Breast epithelium (tissue), 3 donors: ENCODE measurements around the gene GRIK1.

Source experiments
- POLR2A ChIP-seq: fragments of 450-650 bp; IDR thresholded peaks from one replicate; pipeline ENCODE4 v1.6.1; 2016; ENCODE audit warnings: antibody characterized with exemption, mild to moderate bottlenecking, moderate library complexity
- POLR2AphosphoS5 ChIP-seq, 3 donors: sonication (generic); formaldehyde crosslinking; IDR thresholded peaks; one replicate each; pipeline ENCODE4 v1.6.1; 2017; ENCODE audit warnings: antibody characterized with exemption in 3 of 3
- TF ChIP-seq, protein P1 (sequence below), 3 donors: fragments of 450-650 bp; IDR thresholded peaks; one replicate each; pipeline ENCODE4 v1.5.1; 2016 to 2017; ENCODE audit warnings: antibody characterized with exemption in 3 of 3, mild to moderate bottlenecking in 3 of 3, moderate library complexity in 3 of 3

- TF ChIP-seq POLR2AphosphoS5 (IDR thresholded peaks at IDR 0.05) = no peak
- TF ChIP-seq, protein P1, sequence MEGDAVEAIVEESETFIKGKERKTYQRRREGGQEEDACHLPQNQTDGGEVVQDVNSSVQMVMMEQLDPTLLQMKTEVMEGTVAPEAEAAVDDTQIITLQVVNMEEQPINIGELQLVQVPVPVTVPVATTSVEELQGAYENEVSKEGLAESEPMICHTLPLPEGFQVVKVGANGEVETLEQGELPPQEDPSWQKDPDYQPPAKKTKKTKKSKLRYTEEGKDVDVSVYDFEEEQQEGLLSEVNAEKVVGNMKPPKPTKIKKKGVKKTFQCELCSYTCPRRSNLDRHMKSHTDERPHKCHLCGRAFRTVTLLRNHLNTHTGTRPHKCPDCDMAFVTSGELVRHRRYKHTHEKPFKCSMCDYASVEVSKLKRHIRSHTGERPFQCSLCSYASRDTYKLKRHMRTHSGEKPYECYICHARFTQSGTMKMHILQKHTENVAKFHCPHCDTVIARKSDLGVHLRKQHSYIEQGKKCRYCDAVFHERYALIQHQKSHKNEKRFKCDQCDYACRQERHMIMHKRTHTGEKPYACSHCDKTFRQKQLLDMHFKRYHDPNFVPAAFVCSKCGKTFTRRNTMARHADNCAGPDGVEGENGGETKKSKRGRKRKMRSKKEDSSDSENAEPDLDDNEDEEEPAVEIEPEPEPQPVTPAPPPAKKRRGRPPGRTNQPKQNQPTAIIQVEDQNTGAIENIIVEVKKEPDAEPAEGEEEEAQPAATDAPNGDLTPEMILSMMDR (IDR thresholded peaks at IDR 0.05) = no peak
- no peak for TF ChIP-seq POLR2A
These were observed 401.7 kb downstream of the GRIK1 start for GRCh38 chr21:29538115-29538514.
